UCSD-AML1 (cell line): ENCODE data around the gene KNG1.
"Not testable (repeated sequence)": the region's sequence is repeated elsewhere in the genome, so short reads cannot be mapped to it uniquely, and the experiment has no call there.

Experiments used
- DNase-seq: peaks from one replicate; lab custom pipeline; 2025; ENCODE audit not compliant: unreplicated experiment; lab: John Stamatoyannopoulos, UW

The KNG1 gene

DNA sequence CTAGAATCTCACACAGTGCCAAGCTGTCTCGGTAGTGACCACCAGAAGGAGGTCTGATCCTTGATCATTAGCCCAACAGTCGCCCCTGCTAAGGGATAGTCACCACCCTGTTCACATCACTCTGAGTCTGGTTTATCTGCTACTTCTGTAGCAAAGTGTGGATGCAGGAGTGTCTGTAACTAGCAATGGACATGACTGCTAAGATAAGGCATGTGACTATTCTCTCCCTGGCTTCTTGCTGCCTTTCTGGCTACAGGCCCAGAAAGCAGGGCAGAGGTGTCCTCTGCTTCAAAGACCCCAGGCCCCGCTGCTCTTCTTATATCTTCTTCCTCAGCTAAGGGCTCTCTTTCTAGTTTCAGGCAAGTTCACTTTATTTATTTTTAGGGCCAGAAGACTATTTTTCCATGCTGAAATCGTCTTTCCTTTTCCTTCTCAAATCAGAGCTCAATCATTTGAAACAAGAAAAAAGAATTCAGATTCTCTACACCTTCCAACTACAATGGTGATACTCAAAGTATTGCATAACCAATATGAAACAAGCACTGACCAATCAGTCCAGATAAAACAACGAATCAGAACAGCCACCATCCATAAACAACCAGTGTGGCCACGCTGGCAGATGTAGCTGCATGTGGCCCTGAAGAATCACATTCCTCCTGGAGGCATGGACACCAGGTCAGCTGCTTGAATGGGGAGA lies 8.0 kb upstream of the KNG1 start:
- DNase-seq: no peak

DNA sequence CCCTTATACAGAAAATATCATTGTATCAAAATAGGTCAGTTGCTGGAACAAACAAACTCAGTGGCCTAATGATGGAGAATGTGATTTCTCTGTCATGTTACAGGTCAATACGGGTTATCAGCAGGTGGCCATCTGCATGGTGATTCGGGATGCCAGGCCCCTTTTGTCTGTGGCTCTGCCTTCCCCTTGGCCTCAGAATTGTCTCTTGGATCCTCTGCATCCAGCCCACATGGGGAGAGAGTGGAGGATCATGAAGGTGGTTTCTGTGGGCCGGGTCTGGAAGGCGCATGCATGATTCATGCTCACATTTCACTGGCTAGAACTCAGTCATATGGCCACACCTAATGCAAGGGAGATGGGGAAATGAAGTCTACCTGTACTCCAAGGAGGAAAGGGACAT lies 6.5 kb upstream of the KNG1 start:
- not testable (repeated sequence) for DNase-seq

DNA sequence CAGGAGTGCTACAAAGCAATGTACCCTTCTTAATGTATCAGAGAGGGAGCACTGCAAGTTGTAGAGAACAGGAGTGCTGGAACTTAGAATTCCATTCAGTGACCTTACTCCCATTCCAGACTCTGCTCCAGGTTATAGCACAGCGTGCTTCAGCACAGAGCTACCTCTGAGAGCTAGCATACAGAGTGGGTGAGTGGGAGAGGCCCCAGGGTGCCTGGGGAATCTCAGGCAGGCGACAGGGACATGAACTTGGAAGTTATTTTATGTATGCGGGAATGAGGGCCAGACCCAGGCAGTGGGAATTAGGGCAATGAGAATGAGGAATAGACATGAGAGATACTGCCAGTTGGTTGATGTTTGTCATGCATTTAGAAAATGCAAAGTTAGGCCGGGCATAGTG lies 3.7 kb upstream of the KNG1 start:
- no peak for DNase-seq

DNA sequence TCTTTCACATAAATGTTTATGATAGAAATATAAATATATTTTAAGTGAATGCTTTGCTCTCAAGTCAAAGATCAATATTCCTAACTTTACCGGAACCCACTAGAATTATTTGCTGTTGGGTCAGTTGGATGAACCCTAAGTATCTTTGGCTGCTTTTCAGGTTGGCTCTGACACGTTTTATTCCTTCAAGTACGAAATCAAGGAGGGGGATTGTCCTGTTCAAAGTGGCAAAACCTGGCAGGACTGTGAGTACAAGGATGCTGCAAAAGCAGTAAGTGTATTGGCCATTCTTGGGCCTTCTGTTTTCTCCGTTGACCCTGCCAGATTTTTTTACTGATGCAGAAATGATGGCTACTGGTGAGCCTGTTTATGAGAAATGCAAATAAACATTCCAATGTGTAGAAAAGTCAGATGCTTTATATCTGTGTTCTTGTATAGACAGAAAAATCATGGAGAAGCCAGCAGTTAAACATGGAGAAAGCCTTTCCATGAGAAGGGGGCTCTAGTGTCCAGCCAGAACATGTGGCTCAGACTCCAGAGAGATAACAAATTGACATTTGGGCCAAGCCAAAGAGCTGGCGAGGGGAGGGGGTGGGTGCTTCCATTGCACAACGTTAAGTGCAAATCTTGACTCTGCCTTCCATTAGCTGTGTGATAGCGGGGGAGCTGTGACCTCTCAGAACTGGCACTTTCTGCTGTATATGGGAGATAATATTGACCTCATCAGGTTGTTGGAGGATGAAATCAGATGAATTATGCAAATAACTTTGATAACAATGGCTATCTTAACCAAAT lies 3.0 kb downstream of the KNG1 start:
- DNase-seq: no peak

DNA sequence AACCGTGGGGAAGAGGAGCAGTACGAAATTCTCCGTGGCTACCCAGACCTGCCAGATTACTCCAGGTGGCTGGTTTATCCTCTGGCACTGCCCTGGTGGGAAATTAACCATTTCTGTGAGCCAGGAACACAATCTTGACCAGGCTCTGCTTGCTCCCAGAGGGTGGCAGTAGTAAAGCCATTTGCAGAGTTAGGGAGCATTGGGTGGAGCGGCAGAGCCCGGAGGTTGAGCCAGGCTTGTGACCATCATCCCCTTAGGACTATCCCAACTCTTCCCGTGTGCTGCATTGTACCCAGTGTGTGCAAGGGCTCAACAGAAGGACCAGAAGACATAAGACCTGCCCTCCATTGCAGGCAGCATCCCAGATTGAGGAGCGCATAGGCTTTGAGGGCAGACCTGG lies 5.3 kb downstream of the KNG1 start:
- peak; percentile 15 for DNase-seq

DNA sequence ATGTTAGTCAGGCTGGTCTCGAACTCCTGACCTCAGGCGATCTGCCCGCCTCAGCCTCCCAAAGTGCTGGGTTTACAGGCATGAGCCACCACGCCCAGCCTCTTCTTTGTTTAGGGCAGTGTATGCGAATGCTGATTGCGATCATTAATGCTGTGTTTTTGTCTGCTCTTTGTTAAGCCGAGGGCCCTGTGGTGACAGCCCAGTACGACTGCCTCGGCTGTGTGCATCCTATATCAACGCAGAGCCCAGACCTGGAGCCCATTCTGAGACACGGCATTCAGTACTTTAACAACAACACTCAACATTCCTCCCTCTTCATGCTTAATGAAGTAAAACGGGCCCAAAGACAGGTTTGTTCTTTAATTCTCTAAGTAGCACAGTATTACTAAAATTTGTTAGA lies 7.8 kb downstream of the KNG1 start:
- no peak for DNase-seq

DNA sequence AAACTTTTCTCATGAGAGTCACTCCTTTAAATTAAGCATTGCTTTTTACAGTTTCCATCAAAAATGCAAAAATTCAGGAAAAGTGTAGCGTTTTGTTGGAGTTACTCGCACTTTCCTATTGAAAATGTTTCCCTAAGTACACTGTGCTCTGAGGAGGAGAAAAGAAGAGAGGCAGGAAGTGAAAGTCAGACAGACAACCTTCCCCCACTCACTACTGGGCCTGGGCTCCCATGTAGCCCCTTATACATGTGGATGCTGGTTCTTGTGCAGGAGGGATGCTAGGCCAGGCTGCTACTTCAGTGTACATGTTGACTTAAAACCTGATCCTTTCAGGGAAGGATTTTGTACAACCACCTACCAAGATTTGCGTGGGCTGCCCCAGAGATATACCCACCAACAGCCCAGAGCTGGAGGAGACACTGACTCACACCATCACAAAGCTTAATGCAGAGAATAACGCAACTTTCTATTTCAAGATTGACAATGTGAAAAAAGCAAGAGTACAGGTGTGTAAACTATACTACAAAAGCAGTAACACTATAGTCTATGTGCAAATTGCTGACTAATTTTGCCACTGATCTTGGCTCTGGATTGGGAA lies 15.1 kb downstream of the KNG1 start:
- no peak for DNase-seq

DNA sequence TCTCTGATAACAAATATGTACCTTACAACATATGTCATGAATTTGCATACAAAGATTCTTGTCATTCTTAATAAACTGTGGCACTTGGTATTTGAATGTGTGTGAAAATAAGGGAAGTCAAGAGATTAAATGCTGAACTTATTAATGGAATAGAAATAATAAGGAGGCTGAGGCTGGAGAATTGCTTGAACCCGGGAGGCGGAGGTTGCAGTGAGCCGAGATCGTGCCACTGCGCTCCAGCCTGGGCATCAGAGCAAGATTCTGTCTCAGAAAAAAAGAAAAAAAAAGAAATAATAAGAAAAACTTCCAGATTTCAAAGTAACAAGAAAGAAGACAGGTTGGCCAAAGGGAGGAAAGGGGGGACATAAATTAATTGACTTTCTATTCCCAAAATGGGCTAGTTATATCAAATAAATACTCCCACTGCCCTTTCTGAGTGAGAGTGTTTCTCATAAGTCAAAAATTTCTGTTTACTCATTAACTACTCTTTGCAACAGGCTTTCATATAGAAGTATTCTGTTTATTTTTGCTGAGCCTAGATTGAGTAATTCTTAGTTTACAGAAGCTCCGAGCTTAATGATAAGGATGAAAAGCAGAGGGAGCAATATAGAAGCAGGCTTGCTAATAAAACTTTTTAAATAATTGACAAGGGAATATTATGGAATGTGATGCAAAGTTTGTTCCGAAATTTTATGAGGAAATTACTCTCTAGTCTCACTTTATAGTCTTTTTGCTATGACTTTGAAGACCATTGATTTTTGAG lies 25.6 kb downstream of the KNG1 start:
- no peak for DNase-seq

DNA sequence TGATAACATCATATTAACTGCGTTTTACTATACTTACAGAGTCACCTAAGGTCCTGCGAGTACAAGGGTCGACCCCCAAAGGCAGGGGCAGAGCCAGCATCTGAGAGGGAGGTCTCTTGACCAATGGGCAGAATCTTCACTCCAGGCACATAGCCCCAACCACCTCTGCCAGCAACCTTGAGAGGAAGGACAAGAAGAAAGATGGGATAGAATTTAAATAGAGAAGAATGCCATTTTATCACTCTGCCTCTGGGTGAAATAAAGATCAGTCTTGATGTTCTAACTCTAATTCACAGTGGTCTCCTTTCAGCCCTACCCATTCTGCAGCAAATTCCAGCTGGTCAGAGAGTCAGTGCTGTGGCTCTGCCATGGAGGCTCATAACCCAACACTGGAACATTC lies 26.5 kb downstream of the KNG1 start:
- DNase-seq: no peak

DNA sequence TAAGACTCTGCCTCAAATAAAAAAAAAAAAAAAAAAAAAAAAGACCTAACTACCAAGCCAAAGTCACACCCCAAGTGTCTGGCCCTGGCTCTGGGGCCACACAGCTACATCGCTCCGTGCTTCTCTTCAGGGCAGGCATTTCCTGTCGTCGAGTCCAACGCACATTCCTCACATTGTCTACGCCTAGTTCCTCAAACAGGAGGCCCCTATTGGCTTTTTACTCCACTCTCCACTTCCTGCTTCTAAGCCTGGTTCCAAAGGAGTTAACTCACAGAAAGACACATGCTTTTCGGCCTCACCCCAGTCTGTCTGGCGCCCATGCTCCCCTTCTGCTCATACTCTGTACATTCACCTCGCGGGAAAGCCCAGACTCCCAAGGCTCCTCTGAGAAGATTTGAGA lies 28.8 kb downstream of the KNG1 start:
- peak; percentile 55 for DNase-seq

DNA sequence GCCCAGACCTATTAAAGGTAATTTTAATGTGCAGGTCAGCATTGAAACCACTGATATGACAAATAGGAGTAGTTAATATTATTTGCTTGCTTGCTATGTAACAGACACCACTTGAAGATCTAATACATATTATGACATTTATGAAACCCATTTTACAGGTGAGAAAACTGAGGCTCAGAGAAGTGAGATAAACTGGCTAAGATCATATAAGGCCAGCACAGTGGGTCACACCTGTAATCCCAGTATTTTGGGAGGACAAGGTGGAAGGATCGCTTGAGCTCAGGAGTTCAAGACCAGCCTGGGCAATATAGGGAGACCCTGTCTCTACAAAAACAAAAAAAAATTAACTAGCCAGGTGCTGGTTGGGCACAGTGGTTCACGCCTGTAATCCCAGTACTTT lies 33.2 kb downstream of the KNG1 start:
- no peak for DNase-seq

DNA sequence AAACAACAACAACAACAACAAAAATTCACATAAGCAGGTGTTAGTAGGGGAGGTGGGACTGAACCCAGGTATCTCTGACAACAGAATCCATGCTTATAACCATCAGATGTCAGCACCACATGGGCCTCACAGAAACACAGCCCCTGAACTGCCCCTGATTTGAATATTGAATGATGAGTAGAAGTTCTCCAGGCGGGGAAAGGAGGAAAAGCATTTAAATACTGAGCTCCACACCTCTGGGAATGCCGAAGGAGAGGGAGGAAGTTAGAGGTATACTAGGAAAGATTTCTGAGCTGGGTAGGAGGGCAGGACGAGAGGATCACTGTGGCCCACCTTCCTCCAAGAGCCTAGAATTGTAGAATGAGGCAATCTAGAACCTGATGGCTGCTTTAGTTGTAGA lies 34.3 kb downstream of the KNG1 start:
- no peak for DNase-seq

DNA sequence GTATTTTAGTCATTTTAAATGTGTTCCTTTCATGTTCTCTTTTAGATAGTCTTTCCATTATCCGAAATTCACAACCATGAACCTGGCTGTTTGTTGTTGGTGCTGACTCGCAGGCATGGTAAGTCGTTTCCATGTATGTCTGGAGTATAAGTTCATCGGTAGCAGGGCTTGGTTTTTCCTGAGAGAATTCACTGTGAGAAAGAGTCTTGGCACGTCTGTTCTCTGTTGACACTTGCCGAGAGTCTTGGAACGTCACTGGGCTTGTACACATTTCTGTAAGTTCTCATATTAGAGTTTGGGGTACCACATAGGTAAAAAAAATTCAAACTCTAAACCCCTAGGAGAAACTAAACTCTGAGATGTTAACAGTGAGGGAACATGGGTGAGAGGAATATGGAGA lies 36.8 kb downstream of the KNG1 start:
- DNase-seq: no peak

DNA sequence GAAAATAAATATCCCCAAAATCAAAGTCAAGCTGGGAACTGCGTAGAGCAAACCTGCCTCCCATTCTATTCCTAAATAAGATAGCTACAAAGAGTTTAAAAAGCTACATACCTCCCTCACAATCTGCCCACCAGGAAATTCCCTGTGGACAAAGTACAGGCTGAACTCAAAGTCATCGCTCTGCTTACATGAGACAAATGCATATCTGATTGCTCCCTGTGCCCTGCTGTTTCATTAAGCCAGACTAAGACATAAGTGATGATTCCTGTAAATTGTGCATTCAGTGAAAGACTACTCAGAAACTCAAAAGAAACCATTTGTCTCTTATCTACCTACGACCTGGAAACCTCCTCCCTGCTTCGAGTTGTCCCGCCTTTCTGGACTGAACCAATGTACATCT lies 37.7 kb downstream of the KNG1 start:
- no peak for DNase-seq

DNA sequence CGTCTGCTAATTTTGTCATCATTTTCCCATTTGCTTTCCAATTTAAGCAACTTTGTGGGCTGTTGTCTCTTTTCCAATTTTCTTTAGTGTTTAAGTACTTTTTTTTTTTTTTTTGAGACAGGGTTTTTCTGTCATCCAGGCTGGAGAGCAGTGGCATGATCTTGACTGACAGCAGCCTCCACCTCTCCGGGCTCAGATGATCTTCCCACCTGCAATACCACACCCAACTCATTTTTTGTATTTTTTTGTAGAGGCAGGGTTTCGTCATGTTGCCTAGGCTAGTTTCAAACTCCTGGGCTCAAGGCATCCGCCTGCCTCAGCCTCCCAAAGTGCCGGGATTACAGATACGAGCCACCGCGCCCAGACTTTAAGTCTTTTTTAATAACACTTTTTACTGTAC lies 40.1 kb downstream of the KNG1 start:
- no peak for DNase-seq

DNA sequence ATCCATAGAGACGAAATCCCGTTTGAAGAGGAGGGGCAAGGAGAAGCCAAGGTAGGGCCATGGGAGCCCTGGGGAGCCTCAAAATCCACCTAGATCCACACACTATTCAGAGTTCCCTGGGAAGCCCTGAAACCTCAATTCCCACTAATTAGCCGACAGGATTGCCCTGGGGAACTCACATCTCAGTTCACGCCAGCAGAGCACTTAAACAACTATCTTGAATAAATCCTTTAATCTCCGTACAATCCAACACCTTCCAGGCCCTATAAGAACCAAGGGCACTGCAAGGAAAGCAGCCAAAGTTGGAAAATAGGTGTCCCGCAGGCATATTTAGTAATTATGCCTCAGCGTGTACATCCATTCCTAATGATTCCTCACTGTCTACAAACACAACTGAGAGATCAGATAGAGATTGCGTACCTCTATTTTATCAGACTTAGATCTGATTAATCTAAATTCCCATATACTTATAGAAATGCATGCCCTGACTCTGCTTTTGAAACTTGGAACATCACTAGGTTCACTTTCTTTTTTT lies 40.6 kb downstream of the KNG1 start:
- DNase-seq: no peak

DNA sequence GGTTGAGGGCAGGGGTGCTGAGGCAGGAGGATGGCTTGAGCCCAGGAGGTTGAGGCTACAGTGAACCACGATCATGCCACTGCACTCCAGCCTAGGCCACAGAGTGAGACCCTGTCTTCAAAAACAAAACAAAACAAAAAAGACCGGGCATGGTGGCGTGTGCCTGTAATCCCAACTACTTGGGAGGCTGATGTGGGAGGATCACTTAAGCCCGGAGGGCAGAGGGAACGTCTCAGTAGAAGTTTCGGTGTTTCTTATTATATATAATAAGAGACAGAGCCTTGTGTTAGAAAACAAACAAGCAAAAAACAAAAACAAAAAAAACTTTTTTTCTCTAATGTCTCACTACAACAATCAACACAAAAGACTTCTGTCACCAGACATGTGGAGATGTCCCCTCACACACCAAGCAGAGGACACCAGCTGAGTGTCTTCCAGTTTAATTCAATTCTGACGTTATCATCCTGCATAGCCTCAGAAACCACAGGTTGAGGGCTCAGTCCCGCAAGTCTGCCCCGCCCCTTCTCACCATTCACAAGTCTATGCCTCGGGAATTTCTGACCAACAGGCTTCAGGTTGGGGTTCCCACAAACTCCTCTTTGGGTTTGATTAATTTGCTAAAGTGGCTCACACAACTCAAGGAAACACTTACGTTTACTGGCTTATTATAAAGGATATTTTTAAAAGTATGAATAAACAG lies 42.2 kb downstream of the KNG1 start:
- DNase-seq: no peak

DNA sequence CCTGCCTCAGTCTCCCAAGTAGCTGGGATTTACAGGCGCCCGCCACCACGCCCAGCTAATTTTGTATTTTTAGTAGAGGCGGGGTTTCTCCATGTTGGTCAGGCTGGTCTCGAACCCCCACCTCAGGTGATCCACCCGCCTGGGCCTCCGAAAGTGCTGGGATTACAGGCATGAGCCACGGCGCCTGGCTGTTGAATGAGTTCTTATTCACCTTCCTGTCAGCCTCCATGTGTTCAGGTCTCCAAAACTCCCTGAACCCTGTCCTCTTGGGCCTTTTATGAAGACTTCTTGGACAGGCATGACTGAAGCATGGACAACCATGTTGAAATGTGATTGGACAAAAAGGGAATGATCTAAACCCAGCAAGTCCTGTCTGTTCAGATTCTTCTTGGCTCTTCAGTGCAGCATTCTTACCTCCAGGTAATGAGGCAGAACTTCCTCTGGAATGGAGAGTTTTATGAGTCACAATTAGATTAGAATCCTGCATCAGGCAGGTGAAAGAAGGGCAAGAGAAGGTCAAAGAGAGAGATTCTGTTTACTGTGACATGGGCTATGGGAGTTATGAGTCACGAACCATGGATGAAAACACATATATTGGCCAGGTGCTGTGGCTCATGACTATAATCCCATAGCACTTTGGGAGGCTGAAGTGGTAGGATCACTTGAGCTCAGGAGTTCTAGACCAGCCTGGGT lies 43.1 kb downstream of the KNG1 start:
- DNase-seq: no peak

DNA sequence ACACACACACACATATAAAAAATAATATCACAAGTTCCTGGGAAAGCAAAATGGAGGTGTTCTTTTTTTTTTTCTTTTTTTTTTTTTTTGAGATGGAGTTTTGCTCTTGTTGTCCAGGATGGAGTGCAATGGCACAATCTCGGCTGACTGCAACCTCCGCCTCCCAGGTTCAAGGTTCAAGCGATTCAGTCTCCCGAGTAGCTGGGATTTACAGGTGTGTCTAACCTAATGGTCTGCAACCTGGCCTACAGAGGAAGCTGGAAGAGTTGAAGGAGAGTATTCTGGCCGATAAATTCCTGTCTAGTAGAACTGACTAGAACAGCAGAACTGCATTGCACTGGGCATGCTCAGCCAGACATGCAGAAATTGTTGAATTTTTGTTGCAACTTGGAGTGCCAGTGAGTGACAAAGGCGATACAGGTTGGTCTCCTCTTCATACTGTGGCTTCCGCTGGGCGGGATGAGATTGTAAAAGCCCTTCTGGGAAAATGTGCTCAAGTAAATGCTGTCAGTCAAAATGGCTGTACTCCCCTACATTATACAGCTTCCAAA lies 43.8 kb downstream of the KNG1 start:
- no peak for DNase-seq

DNA sequence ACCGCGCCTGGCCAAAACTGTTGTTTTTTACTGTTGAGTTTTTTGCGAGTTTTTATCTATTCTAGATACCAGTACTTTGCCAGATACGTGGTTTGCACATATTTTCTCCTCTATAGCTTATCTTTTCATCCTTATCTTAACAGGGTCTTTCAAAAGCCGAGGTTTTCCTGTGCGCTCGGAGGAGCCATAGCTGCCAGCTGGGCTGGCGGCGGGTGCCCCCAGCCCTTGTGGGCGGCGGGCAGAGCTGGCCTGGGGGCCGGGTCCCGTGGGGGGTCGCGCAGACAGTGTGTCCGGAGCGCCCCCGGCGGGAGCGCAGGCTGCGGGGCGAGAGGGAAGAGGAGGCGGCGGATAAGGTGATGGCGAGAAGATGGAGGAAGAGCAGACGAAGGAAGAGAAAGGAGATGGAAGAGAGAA lies 55.1 kb downstream of the KNG1 start:
- DNase-seq: no peak
